ENCODE measurements around the gene ZPLD1.

- no peak for TF ChIP-seq POLR2A (IDR thresholded peaks at IDR 0.05)
- TF ChIP-seq, protein P1, sequence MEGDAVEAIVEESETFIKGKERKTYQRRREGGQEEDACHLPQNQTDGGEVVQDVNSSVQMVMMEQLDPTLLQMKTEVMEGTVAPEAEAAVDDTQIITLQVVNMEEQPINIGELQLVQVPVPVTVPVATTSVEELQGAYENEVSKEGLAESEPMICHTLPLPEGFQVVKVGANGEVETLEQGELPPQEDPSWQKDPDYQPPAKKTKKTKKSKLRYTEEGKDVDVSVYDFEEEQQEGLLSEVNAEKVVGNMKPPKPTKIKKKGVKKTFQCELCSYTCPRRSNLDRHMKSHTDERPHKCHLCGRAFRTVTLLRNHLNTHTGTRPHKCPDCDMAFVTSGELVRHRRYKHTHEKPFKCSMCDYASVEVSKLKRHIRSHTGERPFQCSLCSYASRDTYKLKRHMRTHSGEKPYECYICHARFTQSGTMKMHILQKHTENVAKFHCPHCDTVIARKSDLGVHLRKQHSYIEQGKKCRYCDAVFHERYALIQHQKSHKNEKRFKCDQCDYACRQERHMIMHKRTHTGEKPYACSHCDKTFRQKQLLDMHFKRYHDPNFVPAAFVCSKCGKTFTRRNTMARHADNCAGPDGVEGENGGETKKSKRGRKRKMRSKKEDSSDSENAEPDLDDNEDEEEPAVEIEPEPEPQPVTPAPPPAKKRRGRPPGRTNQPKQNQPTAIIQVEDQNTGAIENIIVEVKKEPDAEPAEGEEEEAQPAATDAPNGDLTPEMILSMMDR (IDR thresholded peaks at IDR 0.05): no peak
These were observed 86.4 kb downstream of the ZPLD1 start for GRCh38 chr3:102521246-102521645.
